H9 (cell line): ENCODE measurements around the gene ITPK1. TPM values are rescaled to one million over a fixed set of nuclear protein-coding genes. Genes with fewer than 3 reads are reported as not detected.

Experiments
- DNase-seq: peaks from one replicate; pipeline ENCODE4 v3.0.0-alpha.2; 2017
- H2AFZ ChIP-seq: one replicate; pipeline ENCODE4 v1.6.1; 2013; ENCODE audit warnings: mild to moderate bottlenecking, low read length, control low read depth, moderate library complexity
- H2AK5ac ChIP-seq: 2 replicates; pipeline ENCODE4 v1.6.1; 2013; ENCODE audit warnings: low read length, control low read depth, mixed read lengths; ENCODE audit not compliant: insufficient read length
- H2BK120ac ChIP-seq: one replicate; pipeline ENCODE4 v1.6.1; 2013; ENCODE audit warnings: low read depth, mild to moderate bottlenecking, low read length, control low read depth, inconsistent platforms; ENCODE audit not compliant: poor library complexity, severe bottlenecking
- H2BK12ac ChIP-seq: 2 replicates; pipeline ENCODE4 v1.6.1; 2013; ENCODE audit warnings: low read length, control low read depth, mixed read lengths, low read depth; ENCODE audit not compliant: insufficient read length
- H2BK15ac ChIP-seq: 2 replicates; pipeline ENCODE4 v1.6.1; 2013; ENCODE audit warnings: low read depth, low read length, control low read depth
- H2BK20ac ChIP-seq: one replicate; pipeline ENCODE4 v1.6.1; 2013; ENCODE audit warnings: low read depth, mild to moderate bottlenecking, low read length, control low read depth, inconsistent platforms; ENCODE audit not compliant: poor library complexity, severe bottlenecking
- H2BK5ac ChIP-seq: 2 replicates; pipeline ENCODE4 v1.6.1; 2013; ENCODE audit warnings: low read length, control low read depth, mixed read lengths; ENCODE audit not compliant: insufficient read length
- H3K14ac ChIP-seq: 2 replicates; pipeline ENCODE4 v1.6.1; 2013; ENCODE audit warnings: low read length, control low read depth; ENCODE audit not compliant: insufficient read depth
- H3K18ac ChIP-seq: 2 replicates; pipeline ENCODE4 v1.6.1; 2013; ENCODE audit warnings: low read depth, mild to moderate bottlenecking, mixed read lengths, low read length, control low read depth; ENCODE audit not compliant: insufficient read length
- H3K23ac ChIP-seq: 2 replicates; pipeline ENCODE4 v1.6.1; 2013; ENCODE audit warnings: low read length, control low read depth, mixed read lengths, low read depth; ENCODE audit not compliant: insufficient read length
- H3K23me2 ChIP-seq: 2 replicates; pipeline ENCODE4 v1.6.1; 2013; ENCODE audit warnings: low read depth, mild to moderate bottlenecking, mixed read lengths, low read length, control low read depth; ENCODE audit not compliant: insufficient read length, poor library complexity, severe bottlenecking
- H3K27ac ChIP-seq: 2 replicates; pipeline ENCODE4 v1.5.1; 2013; ENCODE audit warnings: low read length, control low read depth, mixed read lengths, low read depth; ENCODE audit not compliant: insufficient read length
- H3K27me3 ChIP-seq: 2 replicates; pipeline ENCODE4 v1.6.1; 2013; ENCODE audit warnings: low read length, control low read depth, inconsistent platforms; ENCODE audit not compliant: insufficient read depth
- H3K4ac ChIP-seq: 2 replicates; pipeline ENCODE4 v1.6.1; 2013; ENCODE audit warnings: low read depth, mild to moderate bottlenecking, control low read depth, inconsistent platforms, low read length, moderate library complexity
- H3K4me1 ChIP-seq: 2 replicates; pipeline ENCODE4 v1.6.1; 2013; ENCODE audit warnings: low read length, control low read depth, inconsistent platforms; ENCODE audit not compliant: insufficient read depth
- H3K4me2 ChIP-seq: 2 replicates; pipeline ENCODE4 v1.6.1; 2013; ENCODE audit warnings: low read length, control low read depth, mixed read lengths; ENCODE audit not compliant: insufficient read length, insufficient read depth
- H3K56ac ChIP-seq: 2 replicates; pipeline ENCODE4 v1.6.1; 2013; ENCODE audit warnings: low read depth, mild to moderate bottlenecking, mixed read lengths, low read length, control low read depth; ENCODE audit not compliant: insufficient read length
- H3K79me1 ChIP-seq: 2 replicates; pipeline ENCODE4 v1.6.1; 2013; ENCODE audit warnings: low read depth, mild to moderate bottlenecking, moderate library complexity, low read length, control low read depth, inconsistent platforms; ENCODE audit not compliant: insufficient read depth, poor library complexity, severe bottlenecking
- H3K79me2 ChIP-seq: 2 replicates; pipeline ENCODE4 v1.6.1; 2013; ENCODE audit warnings: low read length, control low read depth, inconsistent platforms; ENCODE audit not compliant: insufficient read depth
- H3K9ac ChIP-seq: 2 replicates; pipeline ENCODE4 v1.6.1; 2013; ENCODE audit warnings: low read length, control low read depth, mixed read lengths; ENCODE audit not compliant: insufficient read length; ENCODE audit errors: extremely low read depth
- H3K9me3 ChIP-seq: one replicate; pipeline ENCODE4 v1.6.1; 2013; ENCODE audit warnings: low read depth, low read length, inconsistent platforms; ENCODE audit not compliant: control insufficient read depth
- H3T11ph ChIP-seq: one replicate; pipeline ENCODE4 v1.6.1; 2013; ENCODE audit warnings: mild to moderate bottlenecking, low read length, control low read depth, inconsistent platforms
- H4K20me1 ChIP-seq: one replicate; pipeline ENCODE4 v1.6.1; 2013; ENCODE audit not compliant: control insufficient read depth, insufficient read length, insufficient read depth
- H4K5ac ChIP-seq: 2 replicates; pipeline ENCODE4 v1.6.1; 2013; ENCODE audit warnings: low read depth, mild to moderate bottlenecking, mixed read lengths, low read length, control low read depth; ENCODE audit not compliant: insufficient read length
- H4K8ac ChIP-seq: replicated peaks from 2 replicates; pipeline ENCODE4 v1.6.1; 2013; ENCODE audit warnings: low read length, control low read depth, mixed read lengths, low read depth; ENCODE audit not compliant: insufficient read length
- H4K91ac ChIP-seq: 2 replicates; pipeline ENCODE4 v1.6.1; 2013; ENCODE audit warnings: low read depth, mild to moderate bottlenecking, moderate library complexity, mixed read lengths, low read length, control low read depth; ENCODE audit not compliant: insufficient read length
- H3K27ac Mint-ChIP-seq, 3 experiments: 2 replicates in 2 of 3; 3 replicates in 1 of 3; pipeline ENCODE4 v1.8.0; 2020 to 2021; ENCODE audit warnings: mixed read lengths in 3 of 3, mild to moderate bottlenecking in 1 of 3, moderate library complexity in 1 of 3
- H3K27me3 Mint-ChIP-seq: 2 replicates; pipeline ENCODE4 v1.8.0; 2021; ENCODE audit warnings: low read depth, mild to moderate bottlenecking, moderate library complexity, mixed read lengths
- H3K36me3 Mint-ChIP-seq, 3 experiments: 2 replicates in 2 of 3; 3 replicates in 1 of 3; pipeline ENCODE4 v1.8.0; 2020 to 2021; ENCODE audit warnings: low read depth in 3 of 3, mixed read lengths in 3 of 3; ENCODE audit not compliant: insufficient read depth in 1 of 3
- H3K4me1 Mint-ChIP-seq, 2 experiments: 2 replicates each; pipeline ENCODE4 v1.8.0; 2020; ENCODE audit warnings: mixed read lengths in 2 of 2
- H3K4me3 Mint-ChIP-seq, 2 experiments: 2 replicates in 1 of 2; 3 replicates in 1 of 2; pipeline ENCODE4 v1.8.0; 2020 to 2021; ENCODE audit warnings: mild to moderate bottlenecking in 2 of 2, mixed read lengths in 2 of 2, moderate library complexity in 1 of 2
- H3K9me3 Mint-ChIP-seq, 2 experiments: 2 replicates in 1 of 2; 3 replicates in 1 of 2; pipeline ENCODE4 v1.8.0; 2020; ENCODE audit warnings: mild to moderate bottlenecking in 2 of 2, mixed read lengths in 2 of 2, moderate library complexity in 1 of 2
- WGBS: extraction: QIAGEN DNeasy Blood & Tissue Kit; methylation state at CpG from one replicate; pipeline ENCODE4 v1.1.7; 2013; ENCODE audit warnings: missing lambda C conversion rate, low lambda C conversion rate, mixed read lengths; ENCODE audit not compliant: insufficient read length; ENCODE audit errors: extremely low coverage; 5-methylcytosine and 5-hydroxymethylcytosine counted together
- total RNA-seq: library from RNA; stranded (reverse); gene quantifications from 2 replicates; pipeline ENCODE4 v1.2.1, GENCODE V29; 2021
- TF ChIP-seq, protein P1 (sequence below): fragments of 200-600 bp; sonication (generic); conservative IDR thresholded peaks from 3 replicates; pipeline ENCODE4 v1.8.0; 2021; ENCODE audit warnings: antibody characterized with exemption, mild to moderate bottlenecking

Gene ITPK1
- total RNA-seq, 1 experiment from 2014 or later: 92.7 TPM

DNA sequence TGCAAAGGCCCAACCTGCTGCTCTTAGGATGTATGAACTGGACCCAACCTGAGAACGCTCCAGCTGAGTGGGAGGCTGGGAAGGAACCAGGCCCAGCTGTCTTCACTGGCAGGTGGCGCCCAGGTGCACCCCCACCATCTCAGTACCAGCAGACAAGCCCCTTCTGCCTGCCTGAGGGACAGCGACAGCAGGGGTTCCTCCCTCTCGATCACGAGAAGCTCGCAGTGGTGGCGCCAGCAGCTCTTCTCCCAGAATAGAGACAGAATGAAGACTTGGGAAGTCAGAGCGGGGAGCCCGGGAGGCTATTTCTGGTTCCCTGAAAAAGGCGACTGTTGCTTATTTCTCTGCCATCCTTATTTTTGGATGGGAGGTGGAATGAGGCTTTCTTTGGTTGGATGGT is 146.3 kb downstream of the ITPK1 start:
- H4K8ac ChIP-seq: no peak overlapping the region
- no peak overlapping the region for H2BK20ac ChIP-seq
- Mint-ChIP-seq H3K36me3 (peaks cover 7 to 16% (median 13%) of the 10 kb centered on the region in 3 experiments), H3K4me1 (peaks cover 34 to 41% of the 10 kb centered on the region in 2 experiments), H3K27ac (no peak overlapping the region), H3K4me3 (peak overlapping the region in 1 of 2 experiments; percentile 38; a peak in 1 of 5 replicates), H3K27me3 (no peaks in the 10 kb centered on the region), H3K9me3 (peaks cover 6 to 16% of the 10 kb centered on the region in 2 experiments)
- H2BK120ac ChIP-seq: no peak overlapping the region
- no peaks in the 10 kb centered on the region for H4K20me1 ChIP-seq
- no peak overlapping the region for H2AK5ac ChIP-seq
- H3K23ac ChIP-seq: no peak overlapping the region
- no peak overlapping the region for H2BK12ac ChIP-seq
- no peak overlapping the region for H3K18ac ChIP-seq
- peaks cover 3% of the 10 kb centered on the region for H3K79me1 ChIP-seq
- no peaks in the 10 kb centered on the region for H3K9me3 ChIP-seq
- DNase-seq: no peak
- no peaks in the 10 kb centered on the region for H3K27me3 ChIP-seq
- no peak overlapping the region for H4K5ac ChIP-seq
- no peak overlapping the region for H3K56ac ChIP-seq
- H2BK15ac ChIP-seq: no peak overlapping the region
- H3K27ac ChIP-seq: no peak overlapping the region
- no peaks in the 10 kb centered on the region for H3K23me2 ChIP-seq
- TF ChIP-seq, protein P1, sequence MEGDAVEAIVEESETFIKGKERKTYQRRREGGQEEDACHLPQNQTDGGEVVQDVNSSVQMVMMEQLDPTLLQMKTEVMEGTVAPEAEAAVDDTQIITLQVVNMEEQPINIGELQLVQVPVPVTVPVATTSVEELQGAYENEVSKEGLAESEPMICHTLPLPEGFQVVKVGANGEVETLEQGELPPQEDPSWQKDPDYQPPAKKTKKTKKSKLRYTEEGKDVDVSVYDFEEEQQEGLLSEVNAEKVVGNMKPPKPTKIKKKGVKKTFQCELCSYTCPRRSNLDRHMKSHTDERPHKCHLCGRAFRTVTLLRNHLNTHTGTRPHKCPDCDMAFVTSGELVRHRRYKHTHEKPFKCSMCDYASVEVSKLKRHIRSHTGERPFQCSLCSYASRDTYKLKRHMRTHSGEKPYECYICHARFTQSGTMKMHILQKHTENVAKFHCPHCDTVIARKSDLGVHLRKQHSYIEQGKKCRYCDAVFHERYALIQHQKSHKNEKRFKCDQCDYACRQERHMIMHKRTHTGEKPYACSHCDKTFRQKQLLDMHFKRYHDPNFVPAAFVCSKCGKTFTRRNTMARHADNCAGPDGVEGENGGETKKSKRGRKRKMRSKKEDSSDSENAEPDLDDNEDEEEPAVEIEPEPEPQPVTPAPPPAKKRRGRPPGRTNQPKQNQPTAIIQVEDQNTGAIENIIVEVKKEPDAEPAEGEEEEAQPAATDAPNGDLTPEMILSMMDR: no peak
- WGBS: no CpG with 5 or more reads among the region's 10 CpGs
- H3K4ac ChIP-seq: no peak overlapping the region
- no peak overlapping the region for H4K91ac ChIP-seq
- H3K4me1 ChIP-seq: peaks cover 5% of the 10 kb centered on the region; the same call in 1 of the 2 replicates
- H3T11ph ChIP-seq: no peak overlapping the region
- H3K9ac ChIP-seq: no peak overlapping the region
- H3K79me2 ChIP-seq: peaks cover 6% of the 10 kb centered on the region; the same call in 1 of the 2 replicates
- no peak overlapping the region for H2AFZ ChIP-seq
- no peak overlapping the region for H2BK5ac ChIP-seq
- H3K4me2 ChIP-seq: no peak overlapping the region
- no peak overlapping the region; the same call in 1 of the 2 replicates for H3K14ac ChIP-seq
